ENCODE measurements around the gene EML5.

The EML5 gene

GRCh38 chr14:88616697-88617096, 176.1 kb downstream of the EML5 start:
- TF ChIP-seq SIN3A (IDR thresholded peaks at IDR 0.05; ENCODE audit: borderline replicate concordance, insufficient read depth, low read length): no peak
- TF ChIP-seq REST (IDR thresholded peaks at IDR 0.05; ENCODE audit: insufficient read depth in 1 of 2, low read depth in 2 of 2, low read length in 2 of 2): no peak
- no peak for TF ChIP-seq POLR2AphosphoS5 (IDR thresholded peaks at IDR 0.05; ENCODE audit: low read depth, low read length)
- no peak for TF ChIP-seq TAF1 (IDR thresholded peaks at IDR 0.05; ENCODE audit: borderline replicate concordance, insufficient read depth, low read length)
- TF ChIP-seq FOXP2 (optimal IDR thresholded peaks at IDR 0.05; ENCODE audit: borderline replicate concordance, extremely low read depth, extremely low read length, insufficient read depth): no peak

- TF ChIP-seq REST (IDR thresholded peaks at IDR 0.05; ENCODE audit: insufficient read depth in 1 of 2, low read depth in 2 of 2, low read length in 2 of 2): no peak
- no peak for TF ChIP-seq FOXP2 (optimal IDR thresholded peaks at IDR 0.05; ENCODE audit: borderline replicate concordance, extremely low read depth, extremely low read length, insufficient read depth)
- no peak for TF ChIP-seq POLR2AphosphoS5 (IDR thresholded peaks at IDR 0.05; ENCODE audit: low read depth, low read length)
- TF ChIP-seq TAF1 (IDR thresholded peaks at IDR 0.05; ENCODE audit: borderline replicate concordance, insufficient read depth, low read length): no peak
- TF ChIP-seq SIN3A (IDR thresholded peaks at IDR 0.05; ENCODE audit: borderline replicate concordance, insufficient read depth, low read length): no peak
These were observed 178.4 kb downstream of the EML5 start for GRCh38 chr14:88614218-88614907.

- TF ChIP-seq SIN3A (IDR thresholded peaks at IDR 0.05; ENCODE audit: borderline replicate concordance, insufficient read depth, low read length) (no peak), REST (IDR thresholded peaks at IDR 0.05; ENCODE audit: insufficient read depth in 1 of 2, low read depth in 2 of 2, low read length in 2 of 2) (no peak), POLR2AphosphoS5 (IDR thresholded peaks at IDR 0.05; ENCODE audit: low read depth, low read length) (no peak), TAF1 (IDR thresholded peaks at IDR 0.05; ENCODE audit: borderline replicate concordance, insufficient read depth, low read length) (no peak), FOXP2 (optimal IDR thresholded peaks at IDR 0.05; ENCODE audit: borderline replicate concordance, extremely low read depth, extremely low read length, insufficient read depth) (no peak)
These were observed 179.2 kb downstream of the EML5 start for GRCh38 chr14:88613552-88614010.

GRCh38 chr14:88612981-88613380, 179.8 kb downstream of the EML5 start:
- no peak for TF ChIP-seq FOXP2 (optimal IDR thresholded peaks at IDR 0.05; ENCODE audit: borderline replicate concordance, extremely low read depth, extremely low read length, insufficient read depth)
- no peak for TF ChIP-seq TAF1 (IDR thresholded peaks at IDR 0.05; ENCODE audit: borderline replicate concordance, insufficient read depth, low read length)
- no peak for TF ChIP-seq REST (IDR thresholded peaks at IDR 0.05; ENCODE audit: insufficient read depth in 1 of 2, low read depth in 2 of 2, low read length in 2 of 2)
- no peak for TF ChIP-seq POLR2AphosphoS5 (IDR thresholded peaks at IDR 0.05; ENCODE audit: low read depth, low read length)
- TF ChIP-seq SIN3A (IDR thresholded peaks at IDR 0.05; ENCODE audit: borderline replicate concordance, insufficient read depth, low read length): no peak
